HFF-Myc (cell line): Measurements from ENCODE around the gene PLEKHA8.

Source experiments
- DNase-seq: peaks from one replicate; pipeline ENCODE4 v3.0.0-alpha.2; 2011; ENCODE audit warnings: low read depth; ENCODE audit errors: extremely low read depth
- H3K4me3 ChIP-seq: replicated peaks from 2 replicates; pipeline ENCODE4 v1.5.1; 2011; ENCODE audit warnings: low read depth, mild to moderate bottlenecking, control low read depth, low read length
- TF ChIP-seq, protein P1 (sequence below): IDR thresholded peaks from 2 replicates; pipeline ENCODE4 v1.5.1; 2012; ENCODE audit warnings: mild to moderate bottlenecking, low read depth, low read length, control low read depth; ENCODE audit errors: missing control alignments

PLEKHA8 gene

DNA sequence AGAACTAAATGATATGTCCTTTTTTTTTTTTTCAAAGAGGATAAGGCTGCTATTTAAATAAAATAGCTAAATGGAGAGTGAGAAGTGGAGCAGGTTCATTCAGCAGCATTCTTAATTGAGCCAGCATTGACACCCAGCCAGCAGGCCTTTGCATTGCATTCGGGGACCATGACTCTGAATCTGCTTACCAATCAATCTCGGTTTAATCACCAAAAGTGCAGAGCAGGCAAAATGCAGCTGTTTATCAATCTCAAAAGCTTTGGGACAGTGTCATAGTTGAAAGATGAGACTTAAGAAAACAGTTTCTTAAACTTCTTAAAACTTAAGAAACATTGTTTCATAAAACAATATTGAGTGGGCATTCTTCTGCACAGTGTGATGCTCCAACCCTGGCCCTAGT is 51.7 kb downstream of the PLEKHA8 start:
- DNase-seq, result no peak
- TF ChIP-seq, protein P1, sequence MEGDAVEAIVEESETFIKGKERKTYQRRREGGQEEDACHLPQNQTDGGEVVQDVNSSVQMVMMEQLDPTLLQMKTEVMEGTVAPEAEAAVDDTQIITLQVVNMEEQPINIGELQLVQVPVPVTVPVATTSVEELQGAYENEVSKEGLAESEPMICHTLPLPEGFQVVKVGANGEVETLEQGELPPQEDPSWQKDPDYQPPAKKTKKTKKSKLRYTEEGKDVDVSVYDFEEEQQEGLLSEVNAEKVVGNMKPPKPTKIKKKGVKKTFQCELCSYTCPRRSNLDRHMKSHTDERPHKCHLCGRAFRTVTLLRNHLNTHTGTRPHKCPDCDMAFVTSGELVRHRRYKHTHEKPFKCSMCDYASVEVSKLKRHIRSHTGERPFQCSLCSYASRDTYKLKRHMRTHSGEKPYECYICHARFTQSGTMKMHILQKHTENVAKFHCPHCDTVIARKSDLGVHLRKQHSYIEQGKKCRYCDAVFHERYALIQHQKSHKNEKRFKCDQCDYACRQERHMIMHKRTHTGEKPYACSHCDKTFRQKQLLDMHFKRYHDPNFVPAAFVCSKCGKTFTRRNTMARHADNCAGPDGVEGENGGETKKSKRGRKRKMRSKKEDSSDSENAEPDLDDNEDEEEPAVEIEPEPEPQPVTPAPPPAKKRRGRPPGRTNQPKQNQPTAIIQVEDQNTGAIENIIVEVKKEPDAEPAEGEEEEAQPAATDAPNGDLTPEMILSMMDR, result no peak
- H3K4me3 ChIP-seq, result no peak overlapping the region

DNA sequence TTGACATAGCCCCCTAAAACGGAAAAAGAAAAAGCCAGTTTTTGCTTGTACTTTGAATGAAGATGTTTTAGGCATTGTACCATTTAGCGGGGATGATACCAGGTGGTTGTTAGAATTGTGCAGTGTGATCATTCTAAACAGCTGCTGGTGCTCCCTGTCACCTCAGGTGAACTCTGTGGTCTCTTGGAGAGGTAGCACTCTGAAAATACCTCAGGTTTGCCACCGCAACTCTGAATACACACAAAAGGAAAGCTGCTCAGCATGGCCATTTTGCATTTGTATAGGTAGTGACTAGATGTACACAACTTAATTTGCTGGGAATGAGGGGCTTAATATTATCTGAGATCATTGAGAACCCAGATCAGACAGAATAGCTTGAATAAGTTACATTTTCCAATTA is 52.6 kb downstream of the PLEKHA8 start:
- no peak for DNase-seq
- no peak overlapping the region for H3K4me3 ChIP-seq
- TF ChIP-seq, protein P1, result no peak

DNA sequence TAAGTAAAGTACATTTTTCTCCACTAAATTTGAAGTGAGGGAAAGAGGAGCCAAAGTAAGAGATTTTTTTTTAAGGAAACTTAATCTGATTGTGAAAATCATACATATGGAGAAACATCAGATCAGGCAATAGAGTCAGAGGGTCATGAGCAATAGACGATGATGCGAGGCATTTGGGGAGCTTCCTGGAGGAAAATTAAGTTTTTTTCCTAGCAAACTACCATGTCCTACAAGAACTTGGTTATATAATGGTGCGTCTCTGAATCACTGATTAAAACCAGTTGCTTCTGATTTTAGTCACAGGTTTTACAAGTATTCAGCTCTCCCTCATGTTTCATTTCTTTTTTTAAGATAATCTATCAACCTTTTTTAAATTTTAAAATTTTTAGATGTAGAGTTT is 54.5 kb downstream of the PLEKHA8 start:
- TF ChIP-seq, protein P1, result no peak
- no peak for DNase-seq
- H3K4me3 ChIP-seq, result no peak overlapping the region

DNA sequence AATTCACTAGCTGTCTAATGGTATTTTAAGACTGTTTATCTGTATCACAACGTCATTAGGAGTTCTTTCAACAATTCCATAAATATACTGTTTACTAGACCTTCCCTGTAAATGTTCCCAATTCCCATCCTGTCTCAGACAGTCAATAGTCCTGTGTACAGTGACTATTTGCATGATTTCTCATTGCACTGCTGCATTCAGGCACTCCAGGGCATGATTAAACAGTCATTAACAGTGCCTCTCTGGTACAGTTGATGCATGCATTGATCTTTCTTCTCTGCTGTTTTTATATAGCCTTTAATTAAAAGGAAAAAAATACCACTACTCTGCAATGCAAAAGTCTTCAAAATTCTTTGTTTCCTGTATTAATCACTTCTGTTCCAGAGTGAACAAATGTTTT is 55.1 kb downstream of the PLEKHA8 start:
- no peak overlapping the region for H3K4me3 ChIP-seq
- DNase-seq, result no peak
- TF ChIP-seq, protein P1, result no peak

DNA sequence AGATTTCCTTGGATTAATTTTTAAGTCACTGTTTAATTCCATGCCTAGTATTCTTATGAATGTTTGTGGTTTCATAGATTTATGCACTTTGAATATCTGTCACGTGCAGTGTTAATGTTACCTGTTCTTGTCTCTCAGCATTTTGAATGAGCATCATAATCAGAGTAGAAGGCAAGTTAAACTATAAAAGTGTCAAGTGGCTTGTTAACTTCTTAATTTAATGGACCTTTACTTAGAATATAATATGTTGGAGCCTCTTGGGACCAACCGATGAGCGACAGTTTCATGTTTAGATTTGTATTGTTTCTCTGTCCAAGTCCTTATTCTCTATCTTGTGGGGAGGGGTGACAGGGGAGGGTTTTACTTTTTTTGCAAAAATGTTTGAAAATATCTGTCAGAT is 56.0 kb downstream of the PLEKHA8 start:
- TF ChIP-seq, protein P1, result no peak
- H3K4me3 ChIP-seq, result no peak overlapping the region
- no peak for DNase-seq

DNA sequence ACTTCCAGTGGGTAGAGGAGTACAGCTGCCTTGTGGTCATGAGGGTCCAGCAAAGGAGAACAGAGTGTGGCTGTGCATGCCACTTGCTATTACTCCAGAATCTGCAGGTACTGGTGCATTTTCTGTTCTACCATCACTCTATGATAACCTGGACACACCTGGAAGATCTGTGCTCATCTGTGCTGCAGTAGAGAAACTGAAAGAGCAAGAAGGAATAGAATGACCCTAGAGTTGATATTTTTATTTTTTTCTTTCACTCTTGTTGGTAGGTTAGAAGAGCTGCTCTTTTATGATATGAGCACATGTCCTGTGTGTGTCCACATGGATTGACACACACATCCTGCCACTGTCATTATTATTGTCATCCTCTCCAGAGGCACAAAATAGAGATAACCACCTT is 58.3 kb downstream of the PLEKHA8 start:
- TF ChIP-seq, protein P1, result no peak
- no peak overlapping the region for H3K4me3 ChIP-seq
- DNase-seq, result no peak

DNA sequence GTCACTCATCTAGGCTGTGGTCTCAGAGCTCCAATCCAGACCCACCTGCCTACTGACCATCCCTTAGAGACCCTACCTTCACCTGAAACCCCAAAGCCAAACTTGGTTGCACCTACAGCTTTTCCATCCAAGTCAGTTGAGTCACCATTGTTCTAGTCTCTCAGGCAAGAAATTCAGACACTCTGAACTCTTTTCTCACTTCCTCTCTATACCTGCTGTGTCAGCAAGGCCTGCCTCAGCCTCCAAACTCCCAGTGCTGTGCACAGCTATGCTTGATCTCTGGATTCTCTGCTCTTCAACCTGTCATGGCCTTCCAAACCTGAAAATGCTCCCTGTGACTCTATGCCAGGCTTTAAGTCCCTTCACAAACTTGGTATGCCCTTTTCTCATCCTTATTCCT is 59.2 kb downstream of the PLEKHA8 start:
- no peak overlapping the region for H3K4me3 ChIP-seq
- no peak for DNase-seq
- TF ChIP-seq, protein P1, result no peak
